Mesothelial cell of epicardium (in vitro differentiated cells): Measurements from ENCODE around the gene C10orf105. TPM values are rescaled to one million over a fixed set of nuclear protein-coding genes. Genes with fewer than 3 reads are reported as not detected.

ENCODE experiments used
- DNase-seq, 2 experiments: peaks; one replicate each; pipeline ENCODE4 v3.0.0; 2021; ENCODE audit warnings: low spot score in 2 of 2; ENCODE audit not compliant: unreplicated experiment in 2 of 2
- H3K27ac Mint-ChIP-seq: 2 replicates; pipeline ENCODE4 v1.8.0; 2021; ENCODE audit warnings: mixed read lengths
- H3K27me3 Mint-ChIP-seq: 2 replicates; pipeline ENCODE4 v1.8.0; 2021; ENCODE audit warnings: low read depth, mixed read lengths
- H3K36me3 Mint-ChIP-seq: 2 replicates; pipeline ENCODE4 v1.8.0; 2021; ENCODE audit warnings: mixed read lengths
- H3K4me1 Mint-ChIP-seq: 2 replicates; pipeline ENCODE4 v1.8.0; 2021; ENCODE audit warnings: mixed read lengths
- H3K4me3 Mint-ChIP-seq: 2 replicates; pipeline ENCODE4 v1.8.0; 2021; ENCODE audit warnings: mild to moderate bottlenecking, moderate library complexity, mixed read lengths
- H3K9me3 Mint-ChIP-seq: 2 replicates; pipeline ENCODE4 v1.8.0; 2021; ENCODE audit warnings: mixed read lengths
- total RNA-seq: library from RNA; stranded (reverse); gene quantifications from 3 replicates; pipeline ENCODE4 v1.2.1, GENCODE V29; 2021
- TF ChIP-seq, protein P1 (sequence below): fragments of 200-600 bp; sonication (generic); IDR thresholded peaks from one replicate; pipeline ENCODE4 v1.5.0; 2021; ENCODE audit warnings: antibody characterized with exemption; ENCODE audit not compliant: unreplicated experiment

The C10orf105 gene
- total RNA-seq, 1 donor from 2014 or later, result 0.25 TPM

DNA sequence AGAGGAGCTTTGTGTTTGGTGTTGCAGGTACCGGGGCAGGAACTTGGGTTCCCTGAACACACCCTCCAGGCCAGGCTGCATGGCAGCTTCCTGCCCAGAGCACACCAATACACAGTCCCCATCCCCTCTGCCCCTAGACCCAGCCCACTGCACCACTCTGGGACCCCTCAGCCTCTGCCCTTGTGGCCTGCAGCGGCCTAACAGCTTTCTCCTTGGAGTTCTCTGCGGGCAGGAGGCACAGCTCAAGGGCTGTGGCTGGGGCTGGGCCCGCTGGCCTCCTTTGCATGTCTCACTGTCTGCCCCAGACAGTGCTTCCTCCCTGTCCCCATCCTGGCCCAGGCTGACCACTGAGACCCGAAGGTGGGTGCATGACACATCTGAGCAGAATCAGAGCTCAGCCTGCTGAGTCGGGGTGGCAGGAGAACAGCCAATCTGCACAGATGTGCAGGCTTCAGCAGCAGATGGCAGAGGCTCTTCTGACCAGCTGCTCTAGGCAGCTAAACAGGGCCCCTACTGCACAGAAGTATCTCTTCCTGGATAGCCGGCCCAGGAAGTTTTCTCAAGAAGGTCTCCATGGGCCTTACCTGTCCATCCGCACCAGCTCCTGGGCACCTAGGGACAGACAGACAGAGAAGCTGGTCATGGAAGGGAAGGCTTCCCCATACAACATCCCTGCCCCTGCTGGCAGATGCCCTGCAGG lies 33.0 kb upstream of the C10orf105 start:
- Mint-ChIP-seq H3K27ac (no peak overlapping the region), H3K4me1 (peaks cover 31% of the 10 kb centered on the region), H3K4me3 (no peak overlapping the region), H3K27me3 (no peaks in the 10 kb centered on the region), H3K36me3 (no peaks in the 10 kb centered on the region), H3K9me3 (no peaks in the 10 kb centered on the region)
- DNase-seq, result no peak
- TF ChIP-seq, protein P1, sequence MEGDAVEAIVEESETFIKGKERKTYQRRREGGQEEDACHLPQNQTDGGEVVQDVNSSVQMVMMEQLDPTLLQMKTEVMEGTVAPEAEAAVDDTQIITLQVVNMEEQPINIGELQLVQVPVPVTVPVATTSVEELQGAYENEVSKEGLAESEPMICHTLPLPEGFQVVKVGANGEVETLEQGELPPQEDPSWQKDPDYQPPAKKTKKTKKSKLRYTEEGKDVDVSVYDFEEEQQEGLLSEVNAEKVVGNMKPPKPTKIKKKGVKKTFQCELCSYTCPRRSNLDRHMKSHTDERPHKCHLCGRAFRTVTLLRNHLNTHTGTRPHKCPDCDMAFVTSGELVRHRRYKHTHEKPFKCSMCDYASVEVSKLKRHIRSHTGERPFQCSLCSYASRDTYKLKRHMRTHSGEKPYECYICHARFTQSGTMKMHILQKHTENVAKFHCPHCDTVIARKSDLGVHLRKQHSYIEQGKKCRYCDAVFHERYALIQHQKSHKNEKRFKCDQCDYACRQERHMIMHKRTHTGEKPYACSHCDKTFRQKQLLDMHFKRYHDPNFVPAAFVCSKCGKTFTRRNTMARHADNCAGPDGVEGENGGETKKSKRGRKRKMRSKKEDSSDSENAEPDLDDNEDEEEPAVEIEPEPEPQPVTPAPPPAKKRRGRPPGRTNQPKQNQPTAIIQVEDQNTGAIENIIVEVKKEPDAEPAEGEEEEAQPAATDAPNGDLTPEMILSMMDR, result no peak

DNA sequence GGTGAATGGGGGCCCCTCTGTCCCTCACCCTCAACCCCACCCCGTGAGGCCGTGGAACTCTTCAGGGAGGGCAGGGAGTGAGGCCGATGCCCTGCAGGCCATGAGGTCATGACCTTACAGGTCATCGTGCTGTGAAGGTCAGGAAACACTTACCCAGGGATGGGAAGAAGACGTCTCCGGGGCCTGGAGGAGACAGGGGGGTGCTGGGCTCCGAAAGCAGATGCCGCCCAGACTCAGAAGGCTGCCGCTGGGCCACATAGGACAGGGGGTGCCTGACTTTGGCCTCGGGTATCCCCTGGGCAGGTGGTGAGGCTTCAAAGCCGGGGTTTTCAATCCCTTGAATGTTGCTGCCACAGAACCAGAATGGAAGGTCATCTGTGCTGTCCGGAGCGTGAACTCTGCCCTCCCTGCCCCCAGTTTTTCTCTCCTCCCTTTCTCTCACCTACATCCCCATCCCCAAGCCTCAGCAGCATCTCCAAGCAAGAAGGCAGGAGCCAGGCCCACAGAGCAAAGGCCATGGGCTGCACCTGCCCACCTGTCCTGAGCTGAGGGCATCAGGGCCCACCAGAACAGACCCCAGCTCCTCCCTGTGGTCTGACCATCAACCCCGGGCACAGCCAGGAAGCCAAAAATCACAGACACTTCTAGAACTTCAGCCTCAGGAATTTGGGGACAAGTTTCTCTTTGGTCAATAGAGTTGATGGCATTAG lies 32.1 kb upstream of the C10orf105 start:
- no peaks in the 10 kb centered on the region for H3K9me3 Mint-ChIP-seq
- DNase-seq, result no peak
- H3K4me3 Mint-ChIP-seq, result no peak overlapping the region
- no peaks in the 10 kb centered on the region for H3K36me3 Mint-ChIP-seq
- H3K27me3 Mint-ChIP-seq, result no peaks in the 10 kb centered on the region
- TF ChIP-seq, protein P1, result no peak
- peaks cover 40% of the 10 kb centered on the region for H3K4me1 Mint-ChIP-seq
- H3K27ac Mint-ChIP-seq, result no peak overlapping the region

DNA sequence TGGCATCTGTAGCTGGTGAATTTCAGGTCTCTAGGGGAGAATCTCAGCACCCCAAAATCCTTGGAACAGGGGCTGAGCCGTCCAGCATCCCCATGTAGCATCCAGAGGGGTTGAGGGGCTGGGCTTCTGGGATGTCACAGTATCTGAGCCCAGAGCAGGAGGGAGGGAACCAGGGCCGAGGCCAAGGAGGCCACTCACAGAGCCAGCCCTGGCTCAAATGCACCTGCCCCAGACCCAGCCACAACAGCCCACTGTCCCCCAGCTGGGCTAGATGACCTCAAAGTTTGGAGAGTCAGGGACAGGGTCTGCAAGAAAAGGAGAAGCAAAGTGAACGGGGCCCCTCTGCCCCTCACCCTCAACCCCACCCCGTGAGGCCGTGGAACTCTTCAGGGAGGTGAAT lies 31.4 kb upstream of the C10orf105 start:
- Mint-ChIP-seq H3K27ac (no peak overlapping the region), H3K4me3 (no peak overlapping the region), H3K4me1 (peaks cover 43% of the 10 kb centered on the region), H3K27me3 (no peaks in the 10 kb centered on the region), H3K9me3 (no peaks in the 10 kb centered on the region), H3K36me3 (no peaks in the 10 kb centered on the region)
- no peak for DNase-seq
- TF ChIP-seq, protein P1, result no peak

DNA sequence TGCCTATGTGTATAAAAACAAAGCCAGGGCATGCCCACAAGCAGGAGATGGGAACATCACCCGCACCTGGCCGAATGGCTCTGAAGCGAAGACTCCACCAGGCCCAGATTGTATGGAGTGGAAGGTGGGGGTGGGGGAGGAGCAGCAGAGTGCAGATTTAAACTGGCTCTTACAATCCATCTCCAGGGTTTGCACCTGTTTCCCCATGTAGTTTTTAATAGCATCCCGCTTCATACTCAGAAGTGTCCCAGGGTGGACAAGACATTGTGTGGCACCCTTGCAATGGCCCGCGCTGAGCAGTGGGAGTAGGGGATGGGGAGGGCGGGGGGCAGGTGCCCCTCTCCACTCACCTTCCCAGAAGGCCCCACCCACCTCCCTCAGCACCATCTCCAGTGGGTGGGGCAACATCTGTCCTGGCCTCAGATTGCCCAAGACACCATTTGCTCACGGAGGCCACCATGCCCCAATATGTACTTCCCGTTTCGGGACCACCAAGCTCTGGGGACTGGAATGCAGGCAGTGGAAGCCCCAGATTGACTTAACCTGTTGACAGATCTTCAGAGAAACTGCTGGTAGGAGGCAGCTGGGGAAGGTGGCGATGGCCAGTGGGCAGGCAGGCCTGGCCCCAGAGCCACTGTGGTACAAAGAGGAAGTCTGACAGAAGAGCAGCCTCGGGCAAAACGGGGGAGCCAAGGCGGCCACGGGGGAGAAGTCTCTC lies 30.7 kb upstream of the C10orf105 start:
- Mint-ChIP-seq H3K27ac (no peak overlapping the region), H3K36me3 (no peaks in the 10 kb centered on the region), H3K4me3 (no peak overlapping the region), H3K4me1 (peaks cover 47% of the 10 kb centered on the region), H3K9me3 (no peaks in the 10 kb centered on the region), H3K27me3 (no peaks in the 10 kb centered on the region)
- DNase-seq, result no peak
- TF ChIP-seq, protein P1, result no peak

DNA sequence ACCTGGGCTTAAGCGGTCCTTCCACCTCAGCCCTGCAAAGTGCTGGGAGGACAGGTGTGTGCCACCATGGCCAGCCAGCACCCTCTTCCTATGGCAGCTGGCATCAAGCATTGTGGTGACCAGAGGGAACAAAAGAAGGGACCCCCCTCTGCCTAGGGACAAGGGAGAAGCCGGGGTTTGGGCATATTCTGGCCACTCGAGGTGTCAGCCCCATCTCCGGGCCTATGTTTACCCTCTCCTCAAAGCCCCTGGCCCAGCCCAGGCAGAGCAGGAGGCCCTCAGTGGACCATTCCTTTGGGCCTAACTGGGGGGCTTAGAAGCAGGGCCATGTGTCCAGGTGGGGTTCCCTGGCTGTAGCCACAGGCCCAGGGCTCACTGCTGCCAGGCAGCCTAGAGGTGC lies 29.8 kb upstream of the C10orf105 start:
- Mint-ChIP-seq H3K9me3 (no peaks in the 10 kb centered on the region), H3K27me3 (no peaks in the 10 kb centered on the region), H3K36me3 (no peaks in the 10 kb centered on the region), H3K27ac (peak overlapping the region; percentile 86), H3K4me1 (peaks cover 47% of the 10 kb centered on the region), H3K4me3 (no peak overlapping the region)
- TF ChIP-seq, protein P1, result no peak
- DNase-seq, result no peak
